GM12878 (cell line): Measurements from ENCODE around the gene CRIM1. TPM values are rescaled to one million over a fixed set of nuclear protein-coding genes. Genes with fewer than 3 reads are reported as not detected.
"Not testable (repeated sequence)": the region's sequence is repeated elsewhere in the genome, so short reads cannot be mapped to it uniquely, and the experiment has no call there.

Source experiments
- ATAC-seq: fragments of 200-7000 bp; cut with Tn5 transposase; 3 replicates; pipeline ENCODE4 v1.9.1; 2020; ENCODE audit warnings: mild to moderate bottlenecking, moderate library complexity
- BruUV-seq: library from RNA; stranded (reverse); fragments of 400-500 nt; replicated peaks from 2 replicates; lab custom pipeline; 2021; lab: Mats Ljungman, UMichigan
- CTCF ChIA-PET: fragments of 300-600 bp; sonication (Branson Sonifier 250); formaldehyde crosslinking; extraction: SDS; loops from one replicate; lab custom pipeline; 2021; ENCODE audit warnings: inconsistent platforms; lab: Yijun Ruan, JAX
- POLR2A ChIA-PET: fragments of 350-600 bp; formaldehyde crosslinking; extraction: SDS; loops from one replicate; lab custom pipeline; 2021; ENCODE audit warnings: inconsistent platforms; lab: Charles Lee
- RAD21 ChIA-PET: fragments of 300-600 bp; sonication (Branson Sonifier 250); formaldehyde crosslinking; loops from one replicate; lab custom pipeline; 2023; ENCODE audit warnings: antibody characterized with exemption; ENCODE audit not compliant: unreplicated experiment; lab: Charles Lee
- SMC1A ChIA-PET: fragments of 300-600 bp; sonication (Branson Sonifier 250); formaldehyde crosslinking; loops from one replicate; lab custom pipeline; 2023; ENCODE audit not compliant: unreplicated experiment, uncharacterized antibody; lab: Charles Lee
- DNase-seq: peaks from one replicate; pipeline ENCODE4 v3.0.0-alpha.2; 2011; ENCODE audit warnings: low read depth, low spot score
- FAIRE-seq: peaks from 3 replicates; lab custom pipeline; 2011; peaks lifted over from hg19 to GRCh38; lab: Jason Lieb, UNC
- H2AFZ ChIP-seq: 2 replicates; pipeline ENCODE4 v1.6.0; 2011; ENCODE audit warnings: low read depth, low read length, control low read depth; ENCODE audit not compliant: control insufficient read depth
- H3K27ac ChIP-seq: 2 replicates; pipeline ENCODE4 v1.5.1; 2011; ENCODE audit warnings: control low read depth; ENCODE audit not compliant: control insufficient read depth, insufficient read depth
- H3K27me3 ChIP-seq, 2 experiments: replicated peaks in 1 of 2; 2 replicates each; pipeline versions ENCODE4 v1.6.0 to v1.6.1; 2011; ENCODE audit warnings: low read length in 1 of 2; ENCODE audit not compliant: control insufficient read depth in 2 of 2, insufficient read depth in 2 of 2
- H3K36me3 ChIP-seq, 2 experiments: 2 replicates each; pipeline ENCODE4 v1.5.1; 2011; ENCODE audit warnings: low read length in 1 of 2; ENCODE audit not compliant: control insufficient read depth in 2 of 2, insufficient read depth in 2 of 2
- H3K4me1 ChIP-seq: 2 replicates; pipeline ENCODE4 v1.6.1; 2011; ENCODE audit warnings: mild to moderate bottlenecking, low read length, moderate library complexity, mixed read lengths; ENCODE audit not compliant: control insufficient read depth, insufficient read depth
- H3K4me2 ChIP-seq: 2 replicates; pipeline ENCODE4 v1.6.0; 2011; ENCODE audit warnings: control low read depth; ENCODE audit not compliant: control insufficient read depth, insufficient read depth
- H3K4me3 ChIP-seq: fragments of 200-600 bp; sonication (generic); 2 replicates; pipeline ENCODE4 v1.5.1; 2016
- H3K79me2 ChIP-seq: 2 replicates; pipeline ENCODE4 v1.6.0; 2011; ENCODE audit warnings: low read length; ENCODE audit not compliant: control insufficient read depth, insufficient read depth
- H3K9ac ChIP-seq: 2 replicates; pipeline ENCODE4 v1.8.0; 2011; ENCODE audit warnings: low read length, control low read depth, mixed read lengths; ENCODE audit not compliant: control insufficient read depth, insufficient read depth
- H3K9me3 ChIP-seq: replicated peaks from 3 replicates; pipeline ENCODE4 v1.5.1; 2011; ENCODE audit warnings: mild to moderate bottlenecking, low read length; ENCODE audit not compliant: control insufficient read depth, insufficient read depth
- H4K20me1 ChIP-seq: 2 replicates; pipeline ENCODE4 v1.6.0; 2011; ENCODE audit not compliant: control insufficient read depth, insufficient read depth
- CHD1 ChIP-seq: IDR thresholded peaks from 2 replicates; pipeline ENCODE4 v1.6.1; 2012; ENCODE audit warnings: low read depth, low read length, improper control_type of control experiment
- DPF2 ChIP-seq: fragments of 450-650 bp; IDR thresholded peaks from 2 replicates; pipeline ENCODE4 v1.6.1; 2017; ENCODE audit warnings: mild to moderate bottlenecking
- KDM1A ChIP-seq: fragments of 200-600 bp; sonication (generic); IDR thresholded peaks from 2 replicates; pipeline ENCODE4 v1.6.1; 2016; ENCODE audit warnings: borderline replicate concordance
- LARP7 ChIP-seq: fragments of 450-650 bp; IDR thresholded peaks from 2 replicates; pipeline ENCODE4 v1.6.1; 2017; ENCODE audit warnings: mild to moderate bottlenecking
- POLR2A ChIP-seq: IDR thresholded peaks from 2 replicates; pipeline ENCODE4 v1.6.1; 2011; ENCODE audit warnings: low read depth, mild to moderate bottlenecking, low read length
- POLR2AphosphoS2 ChIP-seq: IDR thresholded peaks from 2 replicates; pipeline ENCODE4 v1.6.1; 2011; ENCODE audit warnings: low read depth, mild to moderate bottlenecking, low read length, improper control_type of control experiment, moderate library complexity
- RBBP5 ChIP-seq: fragments of 200-600 bp; sonication (generic); conservative IDR thresholded peaks from 2 replicates; pipeline ENCODE4 v1.6.1; 2016
- TBL1XR1 ChIP-seq: IDR thresholded peaks from 2 replicates; pipeline ENCODE4 v1.6.1; 2012; ENCODE audit warnings: low read depth, low read length, improper control_type of control experiment
- YY1 ChIP-seq: IDR thresholded peaks from 2 replicates; pipeline ENCODE4 v1.6.1; 2011; ENCODE audit warnings: low read depth, mild to moderate bottlenecking, low read length
- whole genome bisulfite sequencing: methylation state at CpG from one replicate; pipeline ENCODE4 v1.1.6; 2016; ENCODE audit warnings: low lambda C conversion rate; ENCODE audit not compliant: insufficient replicate concordance, insufficient coverage; ENCODE audit errors: missing lambda C conversion rate; 5-methylcytosine and 5-hydroxymethylcytosine counted together
- in situ Hi-C: fragments of 300-500 bp; cut with MboI; formaldehyde crosslinking; loops from 9 replicates; pipeline ENCODE4 v1.14.3; 2018; ENCODE audit warnings: mixed read lengths
- intact Hi-C: fragments of 100-400 bp; cut with micrococcal nuclease; formaldehyde crosslinking; loops from one replicate; pipeline ENCODE4 v1.14.2; 2022; ENCODE audit not compliant: unreplicated experiment
- polyA plus RNA-seq, 11 experiments: library from polyadenylated mRNA; depleted of rRNA in 4 of 11; unstranded in 6 of 11; stranded (reverse) in 5 of 11; fragments of >200 nt; fragmentation: Nextera tagmentation in 4 of 11; fragmentation: Illumina TruSeq in 1 of 11; extraction: Ambion mirVana in 4 of 11; extraction: Trizol in 1 of 11; gene quantifications; 1 replicate in 1 of 11; 2 replicates in 10 of 11; pipeline versions ENCODE4 v1.2.1 to v1.2.3, GENCODE V29; 2011 to 2016; ENCODE audit warnings: inconsistent platforms in 2 of 11, missing spikeins in 2 of 11, low read depth in 1 of 11
- total RNA-seq, 4 experiments: library from RNA; depleted of rRNA in 3 of 4; stranded (reverse); fragments of >200 nt in 3 of 4; fragmentation: Illumina TruSeq in 1 of 4; extraction: Trizol in 1 of 4; gene quantifications; 2 replicates each; pipeline versions ENCODE4 v1.2.1 to v1.2.3, GENCODE V29; 2013 to 2021
- TF ChIP-seq, protein P1 (sequence below): fragments of 450-650 bp; IDR thresholded peaks from 2 replicates; pipeline ENCODE4 v1.6.1; 2017; ENCODE audit warnings: mild to moderate bottlenecking, moderate library complexity

Gene CRIM1
- total and polyA plus RNA-seq, 10 of the 15 experiments (the other 5 are each of a cell fraction or from before 2014, with no cell fraction given) = 0.42 to 7.4 (median 3.1) TPM

DNA sequence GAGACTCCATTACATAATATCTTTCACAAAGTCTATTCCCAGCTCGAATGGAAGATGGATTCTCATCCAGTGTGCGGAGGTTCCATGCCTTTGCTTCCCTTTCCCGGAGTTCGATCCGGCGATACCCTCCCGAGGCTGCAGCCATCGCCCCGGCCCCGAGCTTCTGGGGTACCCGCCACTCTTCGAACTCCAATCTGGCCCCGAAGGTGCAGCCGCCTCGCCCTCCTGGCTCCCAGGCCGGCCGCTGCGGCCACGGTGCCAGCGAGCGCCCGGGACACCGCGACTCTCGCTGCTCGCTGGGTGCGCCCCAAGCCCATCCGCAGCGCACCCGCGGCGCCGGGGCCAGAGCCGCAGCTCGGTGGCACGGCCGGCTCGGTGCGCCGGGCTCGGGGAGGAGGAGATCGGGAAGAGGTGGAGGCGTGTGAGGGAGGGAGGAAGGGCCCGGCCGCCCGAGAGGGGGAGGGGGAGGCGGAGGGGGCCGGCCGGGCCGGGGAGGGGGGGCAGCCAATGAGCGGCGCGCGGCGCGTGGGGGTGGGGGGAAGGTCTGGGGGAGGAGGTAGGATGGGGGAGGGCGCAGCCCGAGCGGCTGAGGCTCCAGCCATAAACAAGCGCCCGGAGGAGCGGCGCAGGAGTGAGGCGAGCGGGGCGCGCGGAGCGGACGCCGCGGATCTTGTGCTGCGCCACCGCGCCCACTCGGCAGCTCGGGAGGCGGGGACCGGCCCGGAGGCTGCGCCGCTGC lies at the start of gene CRIM1 (continued):
- TF ChIP-seq, protein P1, sequence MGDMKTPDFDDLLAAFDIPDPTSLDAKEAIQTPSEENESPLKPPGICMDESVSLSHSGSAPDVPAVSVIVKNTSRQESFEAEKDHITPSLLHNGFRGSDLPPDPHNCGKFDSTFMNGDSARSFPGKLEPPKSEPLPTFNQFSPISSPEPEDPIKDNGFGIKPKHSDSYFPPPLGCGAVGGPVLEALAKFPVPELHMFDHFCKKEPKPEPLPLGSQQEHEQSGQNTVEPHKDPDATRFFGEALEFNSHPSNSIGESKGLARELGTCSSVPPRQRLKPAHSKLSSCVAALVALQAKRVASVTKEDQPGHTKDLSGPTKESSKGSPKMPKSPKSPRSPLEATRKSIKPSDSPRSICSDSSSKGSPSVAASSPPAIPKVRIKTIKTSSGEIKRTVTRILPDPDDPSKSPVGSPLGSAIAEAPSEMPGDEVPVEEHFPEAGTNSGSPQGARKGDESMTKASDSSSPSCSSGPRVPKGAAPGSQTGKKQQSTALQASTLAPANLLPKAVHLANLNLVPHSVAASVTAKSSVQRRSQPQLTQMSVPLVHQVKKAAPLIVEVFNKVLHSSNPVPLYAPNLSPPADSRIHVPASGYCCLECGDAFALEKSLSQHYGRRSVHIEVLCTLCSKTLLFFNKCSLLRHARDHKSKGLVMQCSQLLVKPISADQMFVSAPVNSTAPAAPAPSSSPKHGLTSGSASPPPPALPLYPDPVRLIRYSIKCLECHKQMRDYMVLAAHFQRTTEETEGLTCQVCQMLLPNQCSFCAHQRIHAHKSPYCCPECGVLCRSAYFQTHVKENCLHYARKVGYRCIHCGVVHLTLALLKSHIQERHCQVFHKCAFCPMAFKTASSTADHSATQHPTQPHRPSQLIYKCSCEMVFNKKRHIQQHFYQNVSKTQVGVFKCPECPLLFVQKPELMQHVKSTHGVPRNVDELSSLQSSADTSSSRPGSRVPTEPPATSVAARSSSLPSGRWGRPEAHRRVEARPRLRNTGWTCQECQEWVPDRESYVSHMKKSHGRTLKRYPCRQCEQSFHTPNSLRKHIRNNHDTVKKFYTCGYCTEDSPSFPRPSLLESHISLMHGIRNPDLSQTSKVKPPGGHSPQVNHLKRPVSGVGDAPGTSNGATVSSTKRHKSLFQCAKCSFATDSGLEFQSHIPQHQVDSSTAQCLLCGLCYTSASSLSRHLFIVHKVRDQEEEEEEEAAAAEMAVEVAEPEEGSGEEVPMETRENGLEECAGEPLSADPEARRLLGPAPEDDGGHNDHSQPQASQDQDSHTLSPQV = no peak
- no peak for TF ChIP-seq YY1
- 0 out of 2 replicates have a peak, but pooled peaks have one; percentile 34 for TF ChIP-seq POLR2A
- TF ChIP-seq, all 136 proteins: peak for 3

DNA sequence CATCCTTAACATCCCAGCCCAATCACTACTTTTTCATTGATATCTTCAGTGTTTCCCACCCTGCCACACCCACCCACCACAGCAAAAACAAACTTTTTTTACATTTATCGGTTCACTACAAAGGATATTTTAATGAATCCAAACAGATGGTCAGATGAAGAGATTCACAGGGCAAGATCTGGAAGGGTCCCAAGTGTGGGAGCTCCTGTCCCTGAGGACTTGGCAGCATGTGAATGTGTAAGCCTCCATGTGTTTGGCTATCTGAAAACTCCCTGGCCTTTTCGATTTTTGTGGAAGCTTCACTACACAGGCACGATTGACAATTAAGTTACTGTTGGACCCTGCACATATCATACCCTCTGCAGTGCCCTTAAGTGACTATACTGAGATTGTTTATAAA lies 48.1 kb upstream of the CRIM1 start:
- intact Hi-C loops (no loop called here), in situ Hi-C loops (no loop called here)
- no TSS peak for BruUV-seq
- DNase-seq (no peak), ATAC-seq (no peak), FAIRE-seq (no peak)
- no peaks in the 10 kb centered on the region for H3K4me1 ChIP-seq
- H3K9me3 ChIP-seq = no peaks in the 10 kb centered on the region
- no peaks in the 10 kb centered on the region for H3K79me2 ChIP-seq
- no peaks in the 10 kb centered on the region; a peak in 1 of 4 replicates for H3K27me3 ChIP-seq
- ChIA-PET RAD21 (no interaction called here), POLR2A (no interaction called here), CTCF (no interaction called here), SMC1A (no interaction called here)
- no peak for TF ChIP-seq POLR2AphosphoS2
- no peak for TF ChIP-seq RBBP5
- TF ChIP-seq CHD1 = no peak
- no peak for TF ChIP-seq TBL1XR1
- TF ChIP-seq LARP7 = no peak
- TF ChIP-seq DPF2 = no peak
- TF ChIP-seq KDM1A = no peak
- no peak overlapping the region for H3K27ac ChIP-seq
- H3K4me3 ChIP-seq = no peak overlapping the region
- no peak overlapping the region for H3K4me2 ChIP-seq
- WGBS = 16% methylated on average over 3 of the region's 3 CpGs
- H3K36me3 ChIP-seq = no peaks in the 10 kb centered on the region
- H4K20me1 ChIP-seq = no peaks in the 10 kb centered on the region
- no peak overlapping the region for H2AFZ ChIP-seq
- H3K9ac ChIP-seq = no peak overlapping the region

DNA sequence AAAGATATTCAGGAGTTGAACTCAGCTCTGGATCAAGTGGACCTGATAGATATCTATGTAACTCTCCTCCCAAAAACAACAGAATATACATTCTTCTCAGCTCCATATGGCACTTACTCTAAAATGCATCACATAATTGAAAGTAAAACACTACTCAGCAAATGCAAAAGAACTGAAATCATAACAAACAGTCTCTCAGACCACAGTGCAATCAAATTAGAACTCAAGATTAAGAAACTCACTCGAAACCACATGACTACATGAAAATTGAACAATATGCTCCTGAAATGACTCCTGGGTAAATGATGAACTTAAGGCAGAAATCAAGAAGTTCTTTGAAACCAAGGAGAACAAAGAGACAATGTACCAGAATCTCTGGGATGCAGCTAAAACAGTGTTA lies 45.1 kb upstream of the CRIM1 start:
- FAIRE-seq, H3K4me1 ChIP-seq, H4K20me1 ChIP-seq, ATAC-seq, DNase-seq, in situ Hi-C loops, H3K4me3 ChIP-seq, BruUV-seq, CTCF ChIA-PET, H2AFZ ChIP-seq, H3K4me2 ChIP-seq, H3K36me3 ChIP-seq, H3K9me3 ChIP-seq, H3K9ac ChIP-seq, POLR2A ChIA-PET, intact Hi-C loops, H3K27ac ChIP-seq, H3K79me2 ChIP-seq, H3K27me3 ChIP-seq, RAD21 ChIA-PET: not testable (repeated sequence)
- WGBS = 0% methylated on average over 1 of the region's 1 CpG
- SMC1A ChIA-PET = interaction anchor here (0.7 to 2.1 kb wide), 3 partner anchors 16 to 37 kb away, joined by 4 to 5 read pairs (median 4); no protein-coding TSS in a partner anchor
